HFF-Myc (cell line): ENCODE measurements around the gene OTUD3.

Experiments
- DNase-seq: peaks from one replicate; pipeline ENCODE4 v3.0.0-alpha.2; 2011; ENCODE audit warnings: low read depth; ENCODE audit errors: extremely low read depth
- H3K4me3 ChIP-seq: replicated peaks from 2 replicates; pipeline ENCODE4 v1.5.1; 2011; ENCODE audit warnings: low read depth, mild to moderate bottlenecking, control low read depth, low read length
- TF ChIP-seq, protein P1 (sequence below): IDR thresholded peaks from 2 replicates; pipeline ENCODE4 v1.5.1; 2012; ENCODE audit warnings: mild to moderate bottlenecking, low read depth, low read length, control low read depth; ENCODE audit errors: missing control alignments

Gene OTUD3

GRCh38 chr1:19860418-19860817 is 21.8 kb upstream of the OTUD3 start:
- TF ChIP-seq, protein P1, sequence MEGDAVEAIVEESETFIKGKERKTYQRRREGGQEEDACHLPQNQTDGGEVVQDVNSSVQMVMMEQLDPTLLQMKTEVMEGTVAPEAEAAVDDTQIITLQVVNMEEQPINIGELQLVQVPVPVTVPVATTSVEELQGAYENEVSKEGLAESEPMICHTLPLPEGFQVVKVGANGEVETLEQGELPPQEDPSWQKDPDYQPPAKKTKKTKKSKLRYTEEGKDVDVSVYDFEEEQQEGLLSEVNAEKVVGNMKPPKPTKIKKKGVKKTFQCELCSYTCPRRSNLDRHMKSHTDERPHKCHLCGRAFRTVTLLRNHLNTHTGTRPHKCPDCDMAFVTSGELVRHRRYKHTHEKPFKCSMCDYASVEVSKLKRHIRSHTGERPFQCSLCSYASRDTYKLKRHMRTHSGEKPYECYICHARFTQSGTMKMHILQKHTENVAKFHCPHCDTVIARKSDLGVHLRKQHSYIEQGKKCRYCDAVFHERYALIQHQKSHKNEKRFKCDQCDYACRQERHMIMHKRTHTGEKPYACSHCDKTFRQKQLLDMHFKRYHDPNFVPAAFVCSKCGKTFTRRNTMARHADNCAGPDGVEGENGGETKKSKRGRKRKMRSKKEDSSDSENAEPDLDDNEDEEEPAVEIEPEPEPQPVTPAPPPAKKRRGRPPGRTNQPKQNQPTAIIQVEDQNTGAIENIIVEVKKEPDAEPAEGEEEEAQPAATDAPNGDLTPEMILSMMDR: no peak
- DNase-seq: no peak
- H3K4me3 ChIP-seq: no peak overlapping the region

DNA sequence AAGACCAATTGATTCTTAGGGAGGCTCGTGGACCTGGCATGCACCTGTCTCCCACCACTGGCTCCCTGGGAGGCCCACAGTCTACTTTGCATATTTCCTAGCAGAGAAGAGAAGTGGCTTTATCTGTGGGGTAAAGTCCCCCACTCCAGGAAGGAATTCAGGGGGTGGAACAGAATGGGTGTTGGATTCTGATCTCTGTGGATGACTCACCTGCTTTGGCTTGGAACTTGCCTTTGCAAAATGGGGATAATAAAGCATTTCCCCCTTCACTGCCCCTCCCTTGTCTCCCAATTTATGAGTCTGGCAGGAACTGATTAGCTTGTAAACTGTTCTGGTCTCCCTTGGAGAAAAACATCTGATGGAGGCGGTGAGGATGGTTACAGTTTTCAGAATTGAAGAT is 21.2 kb upstream of the OTUD3 start:
- TF ChIP-seq, protein P1: no peak
- H3K4me3 ChIP-seq: no peak overlapping the region
- DNase-seq: peak; percentile 61

DNA sequence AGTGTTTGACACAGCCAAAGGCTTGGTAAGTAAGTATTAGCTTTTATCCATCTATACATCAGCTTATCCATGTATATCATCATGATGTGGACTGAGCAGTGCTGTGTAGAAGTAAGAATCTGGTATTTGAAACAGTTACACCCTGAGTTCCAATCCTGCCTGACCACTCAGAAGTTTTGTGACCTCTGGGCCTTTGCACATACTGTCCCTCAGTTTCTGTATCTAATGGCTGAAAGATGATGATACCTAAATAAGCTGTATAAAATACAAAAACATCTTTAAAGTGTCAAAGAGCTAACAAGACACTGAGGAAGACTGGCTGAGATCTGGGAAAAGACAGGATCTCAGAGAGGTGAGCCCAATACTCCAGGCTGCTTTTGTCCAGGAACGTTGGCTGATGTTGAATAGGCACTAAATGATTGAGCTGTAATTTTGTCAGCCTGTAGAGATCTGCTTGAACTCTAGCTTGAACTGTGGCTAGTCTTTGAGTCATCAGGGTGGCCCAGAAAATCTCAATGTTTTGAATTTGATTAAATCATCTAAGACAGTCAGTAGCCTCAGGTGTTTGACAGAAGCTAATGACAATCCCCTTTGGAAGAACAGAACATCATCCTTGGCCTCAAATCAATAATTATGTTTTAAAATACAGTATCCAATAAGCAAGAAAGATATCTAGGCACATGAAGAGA is 20.2 kb upstream of the OTUD3 start:
- TF ChIP-seq, protein P1: no peak
- H3K4me3 ChIP-seq: no peak overlapping the region
- no peak for DNase-seq

GRCh38 chr1:19862944-19863343 is 19.3 kb upstream of the OTUD3 start:
- no peak overlapping the region for H3K4me3 ChIP-seq
- DNase-seq: no peak

GRCh38 chr1:19864570-19865160 is 17.5 kb upstream of the OTUD3 start:
- no peak for DNase-seq
- TF ChIP-seq, protein P1: no peak
- H3K4me3 ChIP-seq: no peak overlapping the region

More at GRCh38 chr1:19862944-19863343, 19.3 kb upstream of the OTUD3 start:
- TF ChIP-seq, protein P1: no peak

GRCh38 chr1:19866029-19866428 is 16.2 kb upstream of the OTUD3 start:
- no peak for DNase-seq
- no peak overlapping the region for H3K4me3 ChIP-seq
- TF ChIP-seq, protein P1: no peak
